Measurements from ENCODE around the gene CNTN2. TPM values are rescaled to one million over a fixed set of nuclear protein-coding genes. Genes with fewer than 3 reads are reported as not detected.

Gene CNTN2, protein sequence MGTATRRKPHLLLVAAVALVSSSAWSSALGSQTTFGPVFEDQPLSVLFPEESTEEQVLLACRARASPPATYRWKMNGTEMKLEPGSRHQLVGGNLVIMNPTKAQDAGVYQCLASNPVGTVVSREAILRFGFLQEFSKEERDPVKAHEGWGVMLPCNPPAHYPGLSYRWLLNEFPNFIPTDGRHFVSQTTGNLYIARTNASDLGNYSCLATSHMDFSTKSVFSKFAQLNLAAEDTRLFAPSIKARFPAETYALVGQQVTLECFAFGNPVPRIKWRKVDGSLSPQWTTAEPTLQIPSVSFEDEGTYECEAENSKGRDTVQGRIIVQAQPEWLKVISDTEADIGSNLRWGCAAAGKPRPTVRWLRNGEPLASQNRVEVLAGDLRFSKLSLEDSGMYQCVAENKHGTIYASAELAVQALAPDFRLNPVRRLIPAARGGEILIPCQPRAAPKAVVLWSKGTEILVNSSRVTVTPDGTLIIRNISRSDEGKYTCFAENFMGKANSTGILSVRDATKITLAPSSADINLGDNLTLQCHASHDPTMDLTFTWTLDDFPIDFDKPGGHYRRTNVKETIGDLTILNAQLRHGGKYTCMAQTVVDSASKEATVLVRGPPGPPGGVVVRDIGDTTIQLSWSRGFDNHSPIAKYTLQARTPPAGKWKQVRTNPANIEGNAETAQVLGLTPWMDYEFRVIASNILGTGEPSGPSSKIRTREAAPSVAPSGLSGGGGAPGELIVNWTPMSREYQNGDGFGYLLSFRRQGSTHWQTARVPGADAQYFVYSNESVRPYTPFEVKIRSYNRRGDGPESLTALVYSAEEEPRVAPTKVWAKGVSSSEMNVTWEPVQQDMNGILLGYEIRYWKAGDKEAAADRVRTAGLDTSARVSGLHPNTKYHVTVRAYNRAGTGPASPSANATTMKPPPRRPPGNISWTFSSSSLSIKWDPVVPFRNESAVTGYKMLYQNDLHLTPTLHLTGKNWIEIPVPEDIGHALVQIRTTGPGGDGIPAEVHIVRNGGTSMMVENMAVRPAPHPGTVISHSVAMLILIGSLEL
- total RNA-seq = 0.11 to 0.38 TPM (median 0.29 TPM) in 3 replicates

DNA sequence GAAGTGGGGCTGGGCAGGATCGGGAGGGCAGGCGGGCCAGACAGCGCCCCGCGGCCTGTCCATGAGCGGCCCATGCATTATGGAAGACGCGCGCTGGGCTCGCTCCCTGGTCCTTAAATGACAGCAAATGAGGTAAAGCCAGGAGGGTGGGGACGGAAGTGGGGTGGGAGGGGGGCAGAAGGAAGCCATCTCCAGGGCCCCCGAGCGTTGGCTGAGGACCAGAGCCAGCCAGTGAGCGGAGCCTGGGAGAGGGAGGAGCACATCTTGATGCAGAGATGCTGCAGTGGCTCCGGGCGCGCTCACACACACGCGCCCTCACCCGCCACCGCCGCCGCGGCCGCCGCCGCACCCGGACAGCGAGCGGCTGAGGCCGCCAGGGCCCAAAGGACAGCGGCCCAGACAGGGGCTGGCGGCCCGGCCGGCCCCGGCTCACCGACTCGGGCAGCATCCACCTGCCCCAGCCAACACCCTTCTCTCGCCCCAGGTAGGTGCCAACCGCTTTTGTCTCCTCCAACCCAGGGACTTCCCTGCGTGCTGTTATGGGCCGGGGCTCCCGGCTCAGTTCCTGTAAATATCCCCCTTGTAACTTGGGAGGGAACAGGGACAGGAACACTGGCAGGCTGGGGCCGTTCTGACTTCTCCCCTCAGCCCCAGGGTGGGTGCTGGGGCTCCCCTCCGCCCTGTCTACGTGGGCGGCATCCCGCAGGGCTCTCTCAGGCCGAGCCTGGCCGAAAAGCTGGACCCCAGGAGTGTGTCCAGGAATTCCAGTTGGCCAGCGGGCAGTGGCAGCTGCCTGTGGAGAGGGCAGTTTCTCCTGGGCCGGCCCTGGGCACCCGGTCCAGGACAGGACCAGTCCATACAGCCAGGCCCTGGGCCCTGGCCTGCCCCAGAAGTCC lies at the start of gene CNTN2:
CNTN2 (plus strand) TSS at position 302 of the 896 bp plus-strand sequence. CDS start 9,974 bp downstream, outside the sequence.
- H3K27ac Mint-ChIP-seq = no peak within 1 kb of the TSS
- no peaks in the 10 kb centered on the region for H3K36me3 Mint-ChIP-seq
- no peaks in the 10 kb centered on the region for H3K9me3 Mint-ChIP-seq
- no peak within 1 kb of the TSS for H3K4me3 Mint-ChIP-seq
- DNase-seq (ENCODE audit: low spot score in 2 of 2, unreplicated experiment in 2 of 2) = no peak
- TF ChIP-seq, protein P1, sequence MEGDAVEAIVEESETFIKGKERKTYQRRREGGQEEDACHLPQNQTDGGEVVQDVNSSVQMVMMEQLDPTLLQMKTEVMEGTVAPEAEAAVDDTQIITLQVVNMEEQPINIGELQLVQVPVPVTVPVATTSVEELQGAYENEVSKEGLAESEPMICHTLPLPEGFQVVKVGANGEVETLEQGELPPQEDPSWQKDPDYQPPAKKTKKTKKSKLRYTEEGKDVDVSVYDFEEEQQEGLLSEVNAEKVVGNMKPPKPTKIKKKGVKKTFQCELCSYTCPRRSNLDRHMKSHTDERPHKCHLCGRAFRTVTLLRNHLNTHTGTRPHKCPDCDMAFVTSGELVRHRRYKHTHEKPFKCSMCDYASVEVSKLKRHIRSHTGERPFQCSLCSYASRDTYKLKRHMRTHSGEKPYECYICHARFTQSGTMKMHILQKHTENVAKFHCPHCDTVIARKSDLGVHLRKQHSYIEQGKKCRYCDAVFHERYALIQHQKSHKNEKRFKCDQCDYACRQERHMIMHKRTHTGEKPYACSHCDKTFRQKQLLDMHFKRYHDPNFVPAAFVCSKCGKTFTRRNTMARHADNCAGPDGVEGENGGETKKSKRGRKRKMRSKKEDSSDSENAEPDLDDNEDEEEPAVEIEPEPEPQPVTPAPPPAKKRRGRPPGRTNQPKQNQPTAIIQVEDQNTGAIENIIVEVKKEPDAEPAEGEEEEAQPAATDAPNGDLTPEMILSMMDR (IDR thresholded peaks at IDR 0.05; ENCODE audit: unreplicated experiment) = no peak
- peaks cover 98% of the 10 kb centered on the region for H3K27me3 Mint-ChIP-seq (ENCODE audit: low read depth)
- H3K4me1 Mint-ChIP-seq = no peaks in the 10 kb centered on the region

DNA sequence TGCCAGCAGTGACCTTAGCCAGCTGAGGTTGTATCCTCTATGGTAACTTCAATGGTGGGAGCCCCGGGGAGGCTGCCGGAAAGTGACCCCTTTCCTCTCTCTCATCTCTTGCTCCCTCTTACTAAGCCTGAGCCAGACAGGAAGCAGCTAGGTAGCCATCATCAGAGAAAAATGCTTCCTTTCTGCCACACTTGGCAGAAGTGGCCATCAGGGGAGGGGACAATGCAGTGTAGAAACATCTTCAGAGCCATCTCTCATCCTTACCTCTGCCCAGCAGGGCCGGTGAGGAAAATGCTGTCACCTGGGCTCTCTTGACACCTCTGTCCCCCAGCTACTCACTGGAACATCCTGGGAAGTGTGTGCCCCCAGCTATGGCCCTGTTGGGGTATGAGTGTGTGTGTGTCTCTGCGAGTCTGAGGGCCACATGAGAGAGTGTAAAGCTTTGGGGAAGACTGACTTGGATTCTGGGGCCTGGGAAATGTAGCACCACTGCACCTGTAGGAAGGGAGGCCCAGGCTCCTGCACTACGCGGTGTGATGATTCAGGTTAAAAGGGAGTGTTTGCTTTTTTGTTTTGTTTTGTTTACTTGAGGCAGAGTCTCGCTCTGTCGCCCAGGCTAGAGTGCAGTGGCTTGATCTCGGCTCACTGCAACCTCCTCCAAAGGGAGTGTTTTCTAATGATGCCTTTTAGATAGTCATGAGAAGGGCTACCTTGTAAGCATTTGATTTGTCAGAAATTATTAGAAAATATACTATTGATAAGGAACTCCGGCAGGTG lies 48.7 kb upstream of the CNTN2 start:
- no peaks in the 10 kb centered on the region for H3K36me3 Mint-ChIP-seq
- TF ChIP-seq, protein P1 (IDR thresholded peaks at IDR 0.05; ENCODE audit: unreplicated experiment) = no peak
- DNase-seq (ENCODE audit: low spot score in 2 of 2, unreplicated experiment in 2 of 2) = no peak
- H3K27me3 Mint-ChIP-seq (ENCODE audit: low read depth) = peaks cover 52% of the 10 kb centered on the region
- no peak overlapping the region for H3K4me3 Mint-ChIP-seq
- peaks cover 9% of the 10 kb centered on the region for H3K4me1 Mint-ChIP-seq
- no peak overlapping the region for H3K27ac Mint-ChIP-seq
- no peaks in the 10 kb centered on the region for H3K9me3 Mint-ChIP-seq

DNA sequence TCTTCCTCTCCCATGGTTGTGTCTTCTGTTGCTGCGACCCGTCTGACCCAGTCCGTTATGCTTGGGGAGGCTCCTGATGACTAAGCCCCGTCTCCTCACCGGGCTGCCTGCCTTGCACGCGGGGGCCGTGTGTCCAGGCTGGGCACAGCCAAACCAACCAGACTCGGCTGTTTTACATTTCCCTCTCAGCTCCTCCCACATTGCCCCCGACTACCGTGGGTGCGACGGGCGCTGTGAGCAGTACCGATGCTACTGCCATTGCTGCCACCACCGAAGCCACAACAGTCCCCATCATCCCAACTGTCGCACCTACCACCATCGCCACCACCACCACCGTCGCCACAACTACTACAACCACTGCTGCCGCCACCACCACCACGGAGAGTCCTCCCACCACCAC lies 46.0 kb upstream of the CNTN2 start:
- DNase-seq (ENCODE audit: low spot score in 2 of 2, unreplicated experiment in 2 of 2) = no peak
- Mint-ChIP-seq H3K4me3 (no peak overlapping the region), H3K27me3 (ENCODE audit: low read depth) (peaks cover 41% of the 10 kb centered on the region), H3K4me1 (peaks cover 12% of the 10 kb centered on the region), H3K27ac (no peak overlapping the region), H3K9me3 (no peaks in the 10 kb centered on the region), H3K36me3 (no peaks in the 10 kb centered on the region)
- TF ChIP-seq, protein P1 (IDR thresholded peaks at IDR 0.05; ENCODE audit: unreplicated experiment) = no peak

DNA sequence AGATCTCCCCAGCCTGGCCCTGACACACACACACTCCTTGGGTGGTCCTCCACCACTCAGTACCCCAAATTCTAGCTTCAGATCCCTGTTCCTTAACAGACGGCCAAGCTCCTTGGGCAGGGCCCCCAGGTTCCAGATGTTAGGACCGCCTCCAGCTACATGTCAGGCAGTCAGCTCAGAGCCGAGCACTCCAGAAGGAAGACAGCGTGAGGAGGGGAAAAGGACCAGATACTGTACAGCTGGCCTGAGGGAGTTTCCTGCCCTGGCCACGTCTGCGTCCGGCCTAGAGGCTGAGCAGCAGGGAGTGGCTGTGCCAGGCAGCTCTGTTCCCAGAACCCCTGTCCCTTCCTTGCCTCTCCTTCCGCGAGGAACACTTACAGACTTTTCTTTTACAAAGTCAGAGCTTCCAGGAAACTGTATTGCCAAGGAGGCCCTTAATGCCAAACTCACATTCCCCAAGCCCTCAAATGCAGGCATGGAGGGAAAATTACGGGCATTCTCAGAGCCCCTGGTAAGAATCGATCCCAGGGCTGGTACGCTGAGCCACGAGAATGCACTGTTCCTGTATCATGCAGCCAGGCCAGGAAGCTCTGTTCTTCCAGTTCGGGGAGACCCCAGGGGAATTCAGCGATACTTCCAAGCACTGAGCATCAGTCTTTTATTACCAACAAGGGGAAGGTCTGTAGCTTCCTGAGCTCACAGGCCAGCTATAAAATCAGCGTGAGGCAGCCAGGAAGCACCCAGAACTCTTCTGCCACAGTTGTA lies 45.2 kb upstream of the CNTN2 start:
- H3K27ac Mint-ChIP-seq = peak overlapping the region; percentile 80
- H3K4me3 Mint-ChIP-seq = no peak overlapping the region
- DNase-seq (ENCODE audit: low spot score in 2 of 2, unreplicated experiment in 2 of 2) = no peak
- peaks cover 36% of the 10 kb centered on the region for H3K27me3 Mint-ChIP-seq (ENCODE audit: low read depth)
- no peaks in the 10 kb centered on the region for H3K36me3 Mint-ChIP-seq
- H3K4me1 Mint-ChIP-seq = peaks cover 12% of the 10 kb centered on the region
- H3K9me3 Mint-ChIP-seq = no peaks in the 10 kb centered on the region
- TF ChIP-seq, protein P1 (IDR thresholded peaks at IDR 0.05; ENCODE audit: unreplicated experiment) = no peak

Measured in mesothelial cell of epicardium (in vitro differentiated cells).